HUES48 (cell line): ENCODE results near the gene AGFG2.

Experiments
- H3K27ac ChIP-seq: one replicate; pipeline ENCODE4 v1.7.0; 2013; ENCODE audit warnings: low read depth, low read length, inconsistent platforms
- H3K27me3 ChIP-seq: 2 replicates; pipeline ENCODE4 v1.6.1; 2013; ENCODE audit warnings: mild to moderate bottlenecking, low read length; ENCODE audit not compliant: control insufficient read depth, insufficient read depth
- H3K36me3 ChIP-seq: 2 replicates; pipeline ENCODE4 v1.6.1; 2013; ENCODE audit warnings: low read length; ENCODE audit not compliant: control insufficient read depth, insufficient read depth
- H3K4me1 ChIP-seq: 2 replicates; pipeline ENCODE4 v1.6.1; 2013; ENCODE audit warnings: mild to moderate bottlenecking, low read length; ENCODE audit not compliant: control insufficient read depth, insufficient read depth
- H3K4me3 ChIP-seq: 2 replicates; pipeline ENCODE4 v1.5.1; 2013; ENCODE audit warnings: mild to moderate bottlenecking, low read depth, low read length
- H3K9ac ChIP-seq: 2 replicates; pipeline ENCODE4 v1.6.1; 2013; ENCODE audit warnings: mild to moderate bottlenecking, low read depth, low read length, moderate library complexity
- H3K9me3 ChIP-seq: 2 replicates; pipeline ENCODE4 v1.6.1; 2013; ENCODE audit warnings: low read length; ENCODE audit not compliant: control insufficient read depth, insufficient read depth

The AGFG2 gene

DNA sequence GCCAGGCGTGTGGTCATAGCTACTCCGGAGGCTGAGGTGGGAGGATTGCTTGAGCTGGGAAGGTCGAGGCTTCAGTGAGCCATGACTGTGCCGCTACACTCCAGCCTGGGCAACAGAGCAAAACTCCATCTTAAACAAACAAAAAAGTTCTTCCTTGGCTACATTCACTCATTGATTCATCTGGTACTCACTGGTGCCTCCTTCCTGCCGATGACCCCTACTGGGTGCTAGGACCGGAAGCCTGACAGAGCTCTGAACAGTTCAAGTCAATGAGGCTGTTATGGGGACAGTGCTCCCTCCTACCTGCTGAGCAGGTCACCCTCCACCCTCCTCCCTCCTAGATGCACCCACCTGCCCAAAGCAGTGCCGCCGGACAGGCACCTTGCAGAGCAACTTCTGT is 68.1 kb downstream of the AGFG2 start:
- Histone ChIP-seq H3K27me3 (no peaks in the 10 kb centered on the region; the same call in 1 of the 2 replicates), H3K9me3 (no peaks in the 10 kb centered on the region), H3K9ac (no peak overlapping the region), H3K27ac (no peak overlapping the region), H3K36me3 (0 out of 2 replicates have a peak, but pooled peaks cover 4% of the 10 kb centered on the region), H3K4me3 (no peak overlapping the region), H3K4me1 (peaks cover 17% of the 10 kb centered on the region)

GRCh38 chr7:100609958-100610357 is 71.0 kb downstream of the AGFG2 start:
- H3K27ac ChIP-seq = no peak overlapping the region
- 0 out of 2 replicates have a peak, but pooled peaks cover 4% of the 10 kb centered on the region for H3K36me3 ChIP-seq
- no peak overlapping the region for H3K4me3 ChIP-seq
- no peaks in the 10 kb centered on the region for H3K9me3 ChIP-seq
- H3K27me3 ChIP-seq = no peaks in the 10 kb centered on the region; the same call in 1 of the 2 replicates
- peaks cover 7% of the 10 kb centered on the region; the same call in 1 of the 2 replicates for H3K4me1 ChIP-seq
- H3K9ac ChIP-seq = no peak overlapping the region

DNA sequence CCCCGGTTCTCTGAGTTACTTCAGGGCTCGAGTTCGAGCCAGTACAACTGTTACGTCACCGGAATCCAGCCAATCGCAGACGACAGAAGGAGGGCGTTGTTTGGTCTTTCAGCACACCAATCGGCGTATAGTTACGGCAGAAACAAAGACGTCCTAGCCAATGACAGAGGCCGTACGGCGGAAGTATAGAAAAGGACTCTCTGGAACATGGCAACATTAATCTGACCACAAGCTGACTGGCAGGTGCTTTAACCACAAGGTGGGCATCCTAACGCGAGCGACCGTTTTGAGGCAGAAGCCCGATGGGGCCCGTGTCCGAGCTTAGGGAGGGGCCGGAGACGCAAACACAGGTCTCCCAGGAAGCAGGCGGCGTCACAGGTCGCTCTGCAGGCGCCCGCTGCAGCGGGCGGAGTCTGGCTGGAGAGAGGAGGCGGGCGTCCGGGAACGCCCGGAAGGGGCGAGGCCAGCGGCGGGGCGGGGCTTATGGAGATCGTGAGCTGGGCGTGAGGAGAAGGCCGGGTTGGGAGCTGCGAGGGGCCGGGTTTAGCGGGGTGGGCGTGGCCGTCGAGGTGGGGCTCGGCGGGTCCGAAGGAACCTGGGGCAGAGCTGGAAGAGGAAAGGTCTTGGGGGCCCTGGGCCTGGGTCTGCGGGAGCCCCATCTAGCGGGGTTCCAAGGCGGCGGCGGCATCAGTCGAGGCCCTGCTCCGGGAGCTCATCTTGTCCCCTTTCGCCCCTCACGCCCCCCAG is 73.2 kb downstream of the AGFG2 start, which contains the start of gene MOSPD3:
TSS of gene MOSPD3 (plus strand) at position 558 of the 747 bp plus-strand sequence. CDS start 252 bp downstream, outside the sequence.
- Histone ChIP-seq H3K27ac (peak within 1 kb of the TSS; percentile 93), H3K4me1 (peaks cover 3% of the 10 kb centered on the region; the same call in 1 of the 2 replicates), H3K9ac (peak within 1 kb of the TSS; percentile 73), H3K4me3 (peak within 1 kb of the TSS; percentile 76), H3K36me3 (0 out of 2 replicates have a peak, but pooled peaks cover 4% of the 10 kb centered on the region), H3K27me3 (no peaks in the 10 kb centered on the region), H3K9me3 (no peaks in the 10 kb centered on the region)

GRCh38 chr7:100612730-100613390 is 73.9 kb downstream of the AGFG2 start:
- Histone ChIP-seq H3K9me3 (no peaks in the 10 kb centered on the region), H3K9ac (no peak overlapping the region), H3K4me3 (peak overlapping the region; percentile 76), H3K27me3 (no peaks in the 10 kb centered on the region), H3K36me3 (0 out of 2 replicates have a peak, but pooled peaks cover under 1% of the 10 kb centered on the region), H3K4me1 (peaks cover 3% of the 10 kb centered on the region; the same call in 1 of the 2 replicates), H3K27ac (no peak overlapping the region)

DNA sequence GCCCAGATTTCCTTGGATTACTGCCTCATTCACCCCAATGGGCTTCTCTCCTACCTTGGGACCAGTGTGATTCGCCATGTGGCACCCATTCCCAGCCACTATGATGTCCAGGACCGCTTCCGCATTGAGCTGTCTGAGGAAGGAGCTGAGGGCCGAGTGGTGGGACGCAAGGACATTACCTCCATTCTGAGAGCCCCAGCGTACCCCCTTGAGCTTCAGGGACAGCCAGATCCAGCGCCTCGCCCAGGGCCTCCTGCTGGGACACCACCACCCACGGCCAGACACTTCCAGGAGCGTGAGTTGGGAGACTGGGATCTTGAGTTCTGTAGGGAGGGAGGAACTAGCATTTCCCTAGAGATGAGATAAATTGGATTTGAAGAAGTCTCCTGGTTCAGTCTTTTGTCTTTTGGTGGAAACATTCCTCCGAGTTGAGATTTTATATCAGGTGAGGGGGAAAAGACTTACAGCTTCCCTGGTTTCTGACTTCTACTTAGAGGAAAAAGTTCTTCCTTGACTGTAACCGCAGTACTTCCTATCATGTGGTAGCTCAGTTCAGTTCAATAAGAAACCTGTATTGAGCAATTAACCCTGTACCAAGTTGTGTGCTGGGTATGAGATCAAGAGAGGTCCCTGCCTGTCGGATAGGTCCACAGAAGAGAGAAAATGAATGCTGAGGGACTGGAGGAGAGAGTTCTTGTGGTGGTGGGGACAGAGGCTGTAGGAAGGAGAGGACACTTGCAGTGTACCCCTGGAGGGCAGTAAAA is 74.6 kb downstream of the AGFG2 start:
- Histone ChIP-seq H3K27ac (no peak overlapping the region), H3K36me3 (no peaks in the 10 kb centered on the region), H3K27me3 (no peaks in the 10 kb centered on the region), H3K9me3 (no peaks in the 10 kb centered on the region), H3K4me1 (peaks cover 3% of the 10 kb centered on the region; the same call in 1 of the 2 replicates), H3K9ac (no peak overlapping the region), H3K4me3 (no peak overlapping the region)

DNA sequence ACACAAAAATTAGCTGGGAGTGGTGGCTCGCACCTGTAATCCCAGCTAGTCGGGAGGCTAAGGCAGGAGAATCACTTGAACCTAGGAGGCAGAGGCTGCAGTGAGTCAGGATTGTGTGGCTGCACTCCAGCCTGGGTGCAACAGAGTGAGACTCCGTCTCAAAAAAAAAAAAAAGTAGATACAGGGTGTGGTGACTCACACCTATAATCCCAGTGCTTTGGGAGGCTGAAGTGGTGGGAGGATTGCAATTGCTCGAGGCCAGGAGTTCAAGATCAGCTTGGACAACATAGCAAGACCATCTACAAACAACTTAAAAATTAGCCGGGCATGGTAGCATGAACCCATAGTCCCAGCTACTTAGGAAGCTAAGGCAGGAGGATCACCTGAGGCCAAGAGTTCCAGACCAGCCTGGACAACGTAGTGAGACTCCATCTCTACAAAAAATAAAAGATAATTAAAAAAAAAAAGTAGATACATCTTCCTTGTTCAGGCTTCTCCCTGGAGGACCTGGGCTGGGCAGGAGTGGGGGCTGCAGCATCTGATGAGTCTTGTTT is 75.4 kb downstream of the AGFG2 start:
- peaks cover 3% of the 10 kb centered on the region; the same call in 1 of the 2 replicates for H3K4me1 ChIP-seq
- no peaks in the 10 kb centered on the region for H3K9me3 ChIP-seq
- H3K4me3 ChIP-seq = no peak overlapping the region
- H3K27me3 ChIP-seq = no peaks in the 10 kb centered on the region
- H3K36me3 ChIP-seq = no peaks in the 10 kb centered on the region
- H3K9ac ChIP-seq = no peak overlapping the region
- no peak overlapping the region for H3K27ac ChIP-seq
